Activated CD4-positive, alpha-beta T cell treated with anti-CD3 and anti-CD28 coated beads, Interleukin-2, amount 50 U/mL, for 1 hour (primary cell): ENCODE data around the gene CTTNBP2NL.

Experiments
- DNase-seq: peaks from one replicate; pipeline ENCODE4 v3.0.0-alpha.2; 2020

Gene CTTNBP2NL

DNA sequence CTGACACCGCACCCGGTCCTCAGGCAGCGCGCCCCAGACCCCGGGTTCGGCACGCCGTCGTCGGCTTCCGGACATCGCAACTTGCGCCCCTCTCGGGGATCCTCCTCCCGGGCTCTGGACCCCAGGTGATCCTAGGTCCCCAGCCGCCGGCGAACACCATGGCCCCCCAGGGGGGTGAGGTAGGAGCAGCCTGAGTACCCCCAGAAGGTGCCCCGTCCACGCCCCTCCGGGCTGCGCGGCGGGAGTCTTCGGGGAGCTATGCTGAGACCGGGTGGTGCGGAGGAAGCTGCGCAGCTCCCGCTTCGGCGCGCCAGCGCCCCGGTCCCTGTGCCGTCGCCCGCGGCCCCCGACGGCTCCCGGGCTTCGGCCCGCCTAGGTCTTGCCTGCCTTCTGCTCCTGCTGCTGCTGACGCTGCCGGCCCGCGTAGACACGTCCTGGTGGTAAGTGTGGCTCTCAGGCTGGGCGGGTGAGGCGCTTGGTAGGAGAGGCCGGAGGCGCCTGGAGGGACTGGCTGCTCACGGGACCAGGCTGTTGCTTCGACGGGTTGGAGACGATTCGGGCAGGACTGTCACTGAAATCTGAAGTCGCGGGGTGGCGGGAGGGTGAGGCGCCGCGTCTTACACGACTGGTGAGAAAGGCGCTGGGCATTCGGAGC lies 113.1 kb downstream of the CTTNBP2NL start:
- DNase-seq: peak; percentile 15

DNA sequence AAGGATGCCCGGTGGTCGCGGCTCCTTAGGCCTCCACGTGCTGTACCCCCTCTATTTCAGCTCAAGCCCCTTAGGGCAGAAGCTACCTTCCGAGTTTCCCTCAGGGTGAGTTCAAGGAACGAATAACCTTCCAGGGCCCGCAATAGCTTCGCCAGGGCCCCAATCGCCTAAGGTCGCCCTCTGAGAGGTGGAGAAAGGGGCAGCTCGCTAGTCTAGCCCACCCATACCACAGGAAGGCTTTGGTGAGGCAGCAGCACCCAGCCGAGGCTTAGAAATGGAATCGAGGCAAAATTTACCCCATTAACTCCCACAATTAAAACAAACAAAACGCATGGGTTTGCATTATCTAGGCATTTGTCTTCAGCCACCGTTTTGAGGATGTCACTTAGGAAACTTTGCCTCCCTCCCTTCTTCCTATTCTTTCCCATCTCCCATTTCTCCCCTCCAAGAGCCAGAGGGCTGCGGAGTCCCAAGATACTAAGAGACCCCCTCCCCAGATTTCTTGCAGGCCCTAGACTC lies 113.7 kb downstream of the CTTNBP2NL start:
- DNase-seq: no peak

DNA sequence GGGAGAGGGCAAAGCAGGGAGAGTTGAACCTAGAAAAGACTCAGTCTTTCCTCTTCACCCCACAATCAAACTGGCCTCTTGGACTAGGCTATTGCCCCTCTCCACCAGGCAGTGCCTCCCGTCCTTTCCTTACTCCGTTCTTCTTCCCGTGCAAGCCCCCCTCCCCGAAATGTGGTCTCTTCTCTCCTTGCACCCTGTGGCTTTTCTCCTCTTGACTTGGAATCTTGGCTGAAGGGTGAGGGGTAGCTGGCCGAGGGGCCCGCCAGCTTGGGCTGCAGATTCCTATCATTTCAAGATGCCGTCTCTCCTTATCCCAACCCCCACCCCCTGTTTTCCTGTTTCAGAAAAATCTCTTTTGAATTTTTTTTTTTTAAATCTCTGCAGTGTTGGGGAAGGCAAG lies 114.3 kb downstream of the CTTNBP2NL start:
- no peak for DNase-seq
